HL-60 (cell line): ENCODE measurements around the gene RPL5.

Source experiments
- POLR2AphosphoS5 ChIP-seq: IDR thresholded peaks from 2 replicates; pipeline ENCODE4 v1.6.1; 2012; ENCODE audit warnings: low read depth
- TF ChIP-seq, protein P1 (sequence below): IDR thresholded peaks from one replicate; pipeline ENCODE4 v1.5.1; 2011; ENCODE audit warnings: low read length, control low read depth, inconsistent platforms; ENCODE audit not compliant: insufficient read depth
- TF ChIP-seq, protein P2 (sequence below): IDR thresholded peaks from 2 replicates; pipeline ENCODE4 v1.6.1; 2012; ENCODE audit warnings: low read depth; ENCODE audit not compliant: insufficient replicate concordance

GRCh38 chr1:92884195-92884594, 52.4 kb downstream of the RPL5 start:
- TF ChIP-seq, protein P1, sequence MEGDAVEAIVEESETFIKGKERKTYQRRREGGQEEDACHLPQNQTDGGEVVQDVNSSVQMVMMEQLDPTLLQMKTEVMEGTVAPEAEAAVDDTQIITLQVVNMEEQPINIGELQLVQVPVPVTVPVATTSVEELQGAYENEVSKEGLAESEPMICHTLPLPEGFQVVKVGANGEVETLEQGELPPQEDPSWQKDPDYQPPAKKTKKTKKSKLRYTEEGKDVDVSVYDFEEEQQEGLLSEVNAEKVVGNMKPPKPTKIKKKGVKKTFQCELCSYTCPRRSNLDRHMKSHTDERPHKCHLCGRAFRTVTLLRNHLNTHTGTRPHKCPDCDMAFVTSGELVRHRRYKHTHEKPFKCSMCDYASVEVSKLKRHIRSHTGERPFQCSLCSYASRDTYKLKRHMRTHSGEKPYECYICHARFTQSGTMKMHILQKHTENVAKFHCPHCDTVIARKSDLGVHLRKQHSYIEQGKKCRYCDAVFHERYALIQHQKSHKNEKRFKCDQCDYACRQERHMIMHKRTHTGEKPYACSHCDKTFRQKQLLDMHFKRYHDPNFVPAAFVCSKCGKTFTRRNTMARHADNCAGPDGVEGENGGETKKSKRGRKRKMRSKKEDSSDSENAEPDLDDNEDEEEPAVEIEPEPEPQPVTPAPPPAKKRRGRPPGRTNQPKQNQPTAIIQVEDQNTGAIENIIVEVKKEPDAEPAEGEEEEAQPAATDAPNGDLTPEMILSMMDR, result no peak
- TF ChIP-seq POLR2AphosphoS5, result no peak
- TF ChIP-seq, protein P2, sequence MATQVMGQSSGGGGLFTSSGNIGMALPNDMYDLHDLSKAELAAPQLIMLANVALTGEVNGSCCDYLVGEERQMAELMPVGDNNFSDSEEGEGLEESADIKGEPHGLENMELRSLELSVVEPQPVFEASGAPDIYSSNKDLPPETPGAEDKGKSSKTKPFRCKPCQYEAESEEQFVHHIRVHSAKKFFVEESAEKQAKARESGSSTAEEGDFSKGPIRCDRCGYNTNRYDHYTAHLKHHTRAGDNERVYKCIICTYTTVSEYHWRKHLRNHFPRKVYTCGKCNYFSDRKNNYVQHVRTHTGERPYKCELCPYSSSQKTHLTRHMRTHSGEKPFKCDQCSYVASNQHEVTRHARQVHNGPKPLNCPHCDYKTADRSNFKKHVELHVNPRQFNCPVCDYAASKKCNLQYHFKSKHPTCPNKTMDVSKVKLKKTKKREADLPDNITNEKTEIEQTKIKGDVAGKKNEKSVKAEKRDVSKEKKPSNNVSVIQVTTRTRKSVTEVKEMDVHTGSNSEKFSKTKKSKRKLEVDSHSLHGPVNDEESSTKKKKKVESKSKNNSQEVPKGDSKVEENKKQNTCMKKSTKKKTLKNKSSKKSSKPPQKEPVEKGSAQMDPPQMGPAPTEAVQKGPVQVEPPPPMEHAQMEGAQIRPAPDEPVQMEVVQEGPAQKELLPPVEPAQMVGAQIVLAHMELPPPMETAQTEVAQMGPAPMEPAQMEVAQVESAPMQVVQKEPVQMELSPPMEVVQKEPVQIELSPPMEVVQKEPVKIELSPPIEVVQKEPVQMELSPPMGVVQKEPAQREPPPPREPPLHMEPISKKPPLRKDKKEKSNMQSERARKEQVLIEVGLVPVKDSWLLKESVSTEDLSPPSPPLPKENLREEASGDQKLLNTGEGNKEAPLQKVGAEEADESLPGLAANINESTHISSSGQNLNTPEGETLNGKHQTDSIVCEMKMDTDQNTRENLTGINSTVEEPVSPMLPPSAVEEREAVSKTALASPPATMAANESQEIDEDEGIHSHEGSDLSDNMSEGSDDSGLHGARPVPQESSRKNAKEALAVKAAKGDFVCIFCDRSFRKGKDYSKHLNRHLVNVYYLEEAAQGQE, result no peak
